NCI-H1092 treated with DMSO at 0.1 percent for 48 hours (cell line): ENCODE measurements around the gene OSBP.
"Not testable (repeated sequence)": the region's sequence is repeated elsewhere in the genome, so short reads cannot be mapped to it uniquely, and the experiment has no call there.

ENCODE experiments used
- DNase-seq: peaks from one replicate; lab custom pipeline; 2025; lab: John Stamatoyannopoulos, UW

The OSBP gene

DNA sequence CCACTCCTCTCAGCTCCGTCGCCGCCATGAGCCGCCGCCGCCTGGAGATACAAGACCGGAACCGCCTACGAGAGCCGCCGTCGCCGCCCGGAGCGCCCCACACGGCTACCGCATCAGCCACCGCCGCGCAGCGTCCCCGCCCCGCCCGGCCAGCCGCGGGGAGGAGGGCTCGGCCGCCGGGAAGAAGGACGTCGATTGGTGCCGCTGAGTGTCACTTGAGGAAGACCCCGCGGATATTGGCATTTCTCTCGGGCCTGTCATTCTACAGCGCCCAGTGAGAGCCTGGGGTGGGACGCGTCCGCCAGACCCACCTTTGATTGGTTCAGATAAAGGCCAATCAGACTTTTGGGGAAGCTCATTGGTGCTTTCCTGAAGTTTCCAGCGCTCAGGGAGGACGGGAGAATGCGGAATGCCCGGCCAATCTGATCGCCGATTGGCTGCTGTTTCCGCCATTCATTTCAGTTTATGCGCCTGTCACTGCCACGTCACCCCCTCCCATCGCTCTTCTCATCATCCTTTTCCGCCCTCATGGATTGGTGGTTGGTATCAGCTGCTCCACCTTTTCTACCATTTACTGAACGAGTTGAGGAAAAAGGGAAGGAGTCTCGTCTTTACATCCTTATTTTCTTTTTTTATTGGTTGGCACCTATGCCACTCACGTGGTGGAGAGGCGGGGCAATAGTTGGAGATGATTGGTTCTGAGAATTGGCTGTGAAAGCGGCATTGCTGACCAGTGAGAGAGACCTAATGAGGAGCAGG is at the start of gene OSBP:
Gene OSBP, minus strand, starts transcription at position 138 of the 759 bp plus-strand sequence. Its CDS starts 110 bp downstream, at position 28.
- peak; percentile 100 for DNase-seq

- no peak for DNase-seq
Measured at GRCh38 chr11:59660621-59661020, 45.0 kb upstream of the OSBP start.

GRCh38 chr11:59659981-59660380 is 44.4 kb upstream of the OSBP start:
- DNase-seq = no peak

DNA sequence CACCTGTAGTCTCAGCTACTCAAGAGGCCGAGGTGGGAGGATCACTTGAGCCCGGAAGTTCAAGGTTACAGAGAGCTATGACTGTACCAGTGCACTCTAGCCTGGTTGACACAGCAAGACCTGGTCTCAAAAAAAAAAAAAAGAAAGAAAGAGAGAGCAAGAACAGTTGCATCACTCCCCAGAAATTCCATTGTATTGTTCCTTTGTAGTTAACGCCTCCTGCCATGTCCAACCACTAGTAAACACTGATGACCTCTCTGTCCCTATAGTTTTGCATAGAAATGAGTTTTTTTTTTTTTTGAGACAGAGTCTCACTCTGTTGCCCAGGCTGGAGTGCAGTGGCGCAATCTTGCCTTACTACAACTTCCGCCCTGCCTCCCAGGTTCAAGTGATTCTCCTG is 42.5 kb upstream of the OSBP start:
- DNase-seq = no peak

GRCh38 chr11:59654893-59655292 is 39.3 kb upstream of the OSBP start:
- no peak for DNase-seq

DNA sequence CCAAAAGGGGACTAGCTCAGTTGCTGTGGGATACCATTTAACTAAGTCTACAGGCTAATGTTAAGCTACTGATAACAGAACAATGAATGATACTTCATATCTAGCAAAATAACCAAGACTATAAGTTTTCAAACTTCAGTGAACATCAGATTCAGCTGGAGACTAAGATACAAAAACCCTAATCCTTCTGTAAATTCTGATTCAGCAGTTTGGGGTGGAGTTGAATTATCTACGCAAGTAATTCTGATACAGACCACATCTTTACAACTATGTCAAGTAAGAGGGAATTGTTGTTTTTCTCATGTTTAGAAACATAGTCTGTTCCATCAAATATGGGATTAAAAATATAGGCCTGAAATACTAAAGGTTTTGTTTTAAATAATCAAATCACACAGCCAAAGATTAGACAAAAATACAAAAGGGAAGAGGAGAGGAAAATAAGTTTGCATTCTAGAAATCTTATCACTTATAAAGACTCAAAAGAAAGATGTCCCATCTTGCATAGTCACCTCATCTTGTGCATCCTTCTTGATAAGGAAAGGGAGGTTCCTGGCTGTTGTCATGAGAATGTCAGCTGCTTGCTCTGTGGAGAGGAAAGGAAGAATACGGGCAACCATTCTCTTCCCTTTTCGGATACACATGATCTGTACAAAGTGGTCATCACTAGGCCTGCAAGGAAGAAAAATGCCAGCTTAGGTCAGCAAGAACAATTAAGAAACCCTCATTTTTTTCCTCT is 31.8 kb upstream of the OSBP start:
- DNase-seq = no peak

- DNase-seq = no peak
Measured at GRCh38 chr11:59644528-59644927, 29.0 kb upstream of the OSBP start.

DNA sequence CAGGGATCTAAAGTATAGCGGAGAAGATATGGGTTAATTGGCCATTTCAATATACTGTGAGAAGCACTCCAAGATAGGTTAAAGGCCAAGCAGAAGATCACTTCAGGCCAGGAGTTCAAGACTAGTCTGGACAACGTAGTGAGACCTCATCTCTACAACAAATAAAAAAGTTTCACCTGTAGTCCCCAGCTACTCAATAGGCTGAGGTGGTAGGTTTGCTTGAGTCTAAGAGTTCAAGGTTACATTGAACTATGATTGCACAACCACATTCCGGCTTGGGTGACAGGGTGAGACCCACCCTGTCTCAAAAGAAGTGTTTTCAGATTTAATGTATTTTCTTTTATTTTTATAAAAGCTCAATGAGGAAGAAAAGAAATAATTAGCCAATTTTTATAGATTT is 27.8 kb upstream of the OSBP start:
- no peak for DNase-seq

GRCh38 chr11:59641156-59641555 is 25.6 kb upstream of the OSBP start:
- no peak for DNase-seq

- DNase-seq = no peak
Measured at GRCh38 chr11:59630493-59630892, 14.9 kb upstream of the OSBP start.

DNA sequence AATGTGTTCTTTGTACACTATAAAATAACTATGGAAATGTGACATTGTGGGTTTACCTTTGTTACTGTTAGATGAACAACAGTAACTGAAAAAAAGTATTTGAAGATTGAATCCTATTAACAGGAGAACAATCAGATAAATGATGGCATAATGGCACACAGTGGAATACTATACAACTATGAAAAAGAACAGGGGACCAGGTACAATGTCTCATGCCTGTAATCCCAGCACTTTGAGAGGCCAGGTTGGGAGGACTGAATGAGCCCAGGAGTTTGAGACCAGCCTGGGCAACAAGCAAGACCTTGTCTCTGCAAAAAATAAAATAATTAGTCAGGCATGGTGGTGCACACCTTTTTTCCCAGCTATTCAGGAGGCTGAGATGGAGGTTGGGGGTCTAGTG is 14.4 kb upstream of the OSBP start:
- no peak for DNase-seq

DNA sequence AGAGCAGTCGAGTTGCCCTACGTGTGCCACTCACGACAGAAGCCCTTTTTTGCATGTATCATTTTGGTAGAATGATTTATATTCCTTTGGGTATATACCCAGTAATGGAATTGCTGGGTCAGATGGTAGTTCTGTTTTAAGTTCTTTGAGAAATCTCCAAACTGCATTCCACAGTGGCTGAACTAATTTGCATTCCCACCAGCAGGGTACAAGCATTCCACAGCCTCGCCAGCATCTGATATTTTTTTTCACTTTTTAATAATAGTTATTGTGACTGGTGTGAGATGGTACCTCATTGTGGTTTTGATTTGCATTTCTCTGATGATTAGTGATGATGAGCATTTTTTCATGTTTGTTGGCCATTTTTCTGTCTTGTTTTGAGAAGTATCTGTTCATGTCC is 11.4 kb upstream of the OSBP start:
- not testable (repeated sequence) for DNase-seq

- DNase-seq = no peak
Measured at GRCh38 chr11:59625703-59626102, 10.1 kb upstream of the OSBP start.

GRCh38 chr11:59617876-59618275 is 2.3 kb upstream of the OSBP start:
- DNase-seq = no peak

GRCh38 chr11:59616396-59616982 is 915 bp upstream of the OSBP start:
- peak; percentile 64 for DNase-seq

- DNase-seq = peak; percentile 47
Measured at GRCh38 chr11:59615120-59615636, 396 bp downstream of the OSBP start.

DNA sequence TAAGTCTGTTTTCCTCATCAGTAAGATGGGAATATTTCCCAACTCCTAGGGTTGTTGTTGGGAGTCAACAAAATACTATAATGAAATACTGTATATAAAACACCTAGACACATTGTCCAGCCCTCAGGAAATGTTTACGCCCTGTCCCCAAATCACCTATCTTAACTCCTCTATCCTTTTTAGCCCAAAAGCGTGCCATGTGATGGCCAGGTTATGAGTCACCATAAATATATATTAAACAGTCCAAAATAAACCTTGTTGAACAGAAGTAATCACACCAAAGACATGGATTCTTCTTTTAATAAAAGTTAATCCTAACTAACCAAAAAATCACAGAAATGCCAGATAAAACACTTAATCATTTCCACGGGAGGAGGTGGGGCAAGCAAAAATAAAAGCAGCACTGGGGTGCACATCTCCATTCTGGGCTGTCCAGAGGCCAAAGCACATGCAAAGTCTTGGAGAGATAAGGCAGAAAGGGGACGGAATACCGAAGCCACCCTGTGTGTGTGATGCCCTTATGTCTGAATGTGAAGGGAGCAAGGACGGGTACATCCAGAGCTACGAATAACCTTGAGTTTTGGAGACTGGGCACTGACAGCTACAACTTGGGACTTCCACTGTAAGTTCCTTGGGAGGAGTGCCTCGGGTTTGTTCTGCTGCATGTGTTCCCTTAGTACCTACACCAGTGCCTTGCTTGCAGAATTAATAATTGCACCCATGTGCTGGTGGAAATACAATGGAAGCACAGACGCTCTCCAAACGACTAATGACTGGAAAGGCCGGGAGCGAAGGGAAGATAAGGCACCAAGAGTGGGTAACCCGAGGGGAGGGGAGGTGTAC is 1.1 kb downstream of the OSBP start:
- no peak for DNase-seq

GRCh38 chr11:59611570-59612565 is 3.7 kb downstream of the OSBP start:
- DNase-seq = peak; percentile 87

- no peak for DNase-seq
Measured at GRCh38 chr11:59610289-59610688, 5.3 kb downstream of the OSBP start.

DNA sequence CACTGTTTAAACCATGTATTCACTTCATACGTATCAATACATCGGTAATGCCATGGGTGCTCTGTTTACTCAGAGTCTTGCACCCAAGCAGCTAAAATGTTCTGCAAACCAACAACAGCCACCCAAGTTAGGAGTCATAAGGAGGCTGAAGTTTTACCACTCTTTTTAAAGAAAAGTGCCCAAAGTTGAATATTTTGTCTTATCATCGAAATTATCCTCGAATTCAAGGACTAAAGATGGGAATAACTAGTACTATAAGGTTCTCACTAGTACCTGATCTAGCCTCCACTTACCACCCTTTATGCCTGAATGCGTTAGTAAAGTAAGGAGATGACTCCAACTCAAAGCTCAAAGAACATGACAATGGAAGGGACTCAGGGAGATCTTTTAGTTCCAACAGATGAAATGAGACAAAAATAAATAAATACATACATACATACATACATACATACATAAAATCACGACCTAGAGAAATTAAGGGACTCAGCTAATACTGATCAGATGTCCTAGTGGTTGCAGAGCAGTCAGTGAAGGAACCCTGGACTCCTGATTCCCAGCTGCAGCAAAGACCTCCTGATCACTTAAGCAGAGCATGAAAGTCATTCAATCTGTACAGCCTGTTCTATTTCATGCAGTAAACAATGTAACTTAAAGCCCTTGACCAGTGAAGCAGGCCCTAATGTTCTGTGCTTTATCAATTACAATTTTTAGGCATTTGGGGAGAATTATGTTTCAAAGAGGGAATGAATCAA is 7.7 kb downstream of the OSBP start:
- no peak for DNase-seq
